ENCODE data around the gene FAF1.

DNA sequence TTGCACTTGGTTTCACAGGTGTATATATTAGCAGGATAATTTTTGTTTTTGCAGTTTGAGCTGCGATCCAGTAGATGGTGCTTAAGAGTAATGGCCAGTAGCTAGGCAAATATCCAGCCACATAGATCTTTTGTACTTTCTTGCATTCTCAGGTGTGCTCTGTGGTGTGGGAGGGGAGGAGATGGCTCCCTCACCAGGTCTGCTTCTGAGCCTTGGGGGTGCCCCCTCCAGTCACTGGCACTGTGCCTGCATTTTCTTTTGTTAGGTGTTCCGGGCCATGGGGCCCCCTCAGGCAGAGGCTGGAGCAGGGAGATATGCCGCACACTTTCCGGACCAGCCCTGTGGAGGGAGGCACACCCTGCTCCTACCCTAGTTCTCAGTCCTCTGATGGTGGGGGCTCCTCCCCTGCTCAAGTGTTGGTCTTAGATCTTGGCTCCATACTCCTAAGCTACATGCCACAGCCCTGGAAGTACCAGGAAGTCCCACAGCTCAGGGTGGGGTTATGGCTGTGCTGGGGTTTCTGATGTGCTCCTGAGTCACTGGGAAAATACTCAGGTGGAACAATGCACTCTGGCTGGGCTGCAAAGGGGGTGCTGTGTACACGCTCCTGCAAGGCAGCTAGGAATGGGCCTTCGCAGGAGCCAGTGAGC is 339.3 kb downstream of the FAF1 start:
- TF ChIP-seq, protein P1, sequence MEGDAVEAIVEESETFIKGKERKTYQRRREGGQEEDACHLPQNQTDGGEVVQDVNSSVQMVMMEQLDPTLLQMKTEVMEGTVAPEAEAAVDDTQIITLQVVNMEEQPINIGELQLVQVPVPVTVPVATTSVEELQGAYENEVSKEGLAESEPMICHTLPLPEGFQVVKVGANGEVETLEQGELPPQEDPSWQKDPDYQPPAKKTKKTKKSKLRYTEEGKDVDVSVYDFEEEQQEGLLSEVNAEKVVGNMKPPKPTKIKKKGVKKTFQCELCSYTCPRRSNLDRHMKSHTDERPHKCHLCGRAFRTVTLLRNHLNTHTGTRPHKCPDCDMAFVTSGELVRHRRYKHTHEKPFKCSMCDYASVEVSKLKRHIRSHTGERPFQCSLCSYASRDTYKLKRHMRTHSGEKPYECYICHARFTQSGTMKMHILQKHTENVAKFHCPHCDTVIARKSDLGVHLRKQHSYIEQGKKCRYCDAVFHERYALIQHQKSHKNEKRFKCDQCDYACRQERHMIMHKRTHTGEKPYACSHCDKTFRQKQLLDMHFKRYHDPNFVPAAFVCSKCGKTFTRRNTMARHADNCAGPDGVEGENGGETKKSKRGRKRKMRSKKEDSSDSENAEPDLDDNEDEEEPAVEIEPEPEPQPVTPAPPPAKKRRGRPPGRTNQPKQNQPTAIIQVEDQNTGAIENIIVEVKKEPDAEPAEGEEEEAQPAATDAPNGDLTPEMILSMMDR (IDR thresholded peaks at IDR 0.05): peak; percentile 25 to 63 (median 47)
- TF ChIP-seq EP300 (IDR thresholded peaks at IDR 0.05; ENCODE audit: low read depth) (no peak), POLR2A (IDR thresholded peaks at IDR 0.05) (no peak), POLR2AphosphoS5 (IDR thresholded peaks at IDR 0.05) (no peak)

All from transverse colon (tissue), 4 donors.